ENCODE results near the gene SLC46A2.

GRCh38 chr9:112884101-112884500 lies 6.6 kb downstream of the SLC46A2 start:
- TF ChIP-seq, protein P1, sequence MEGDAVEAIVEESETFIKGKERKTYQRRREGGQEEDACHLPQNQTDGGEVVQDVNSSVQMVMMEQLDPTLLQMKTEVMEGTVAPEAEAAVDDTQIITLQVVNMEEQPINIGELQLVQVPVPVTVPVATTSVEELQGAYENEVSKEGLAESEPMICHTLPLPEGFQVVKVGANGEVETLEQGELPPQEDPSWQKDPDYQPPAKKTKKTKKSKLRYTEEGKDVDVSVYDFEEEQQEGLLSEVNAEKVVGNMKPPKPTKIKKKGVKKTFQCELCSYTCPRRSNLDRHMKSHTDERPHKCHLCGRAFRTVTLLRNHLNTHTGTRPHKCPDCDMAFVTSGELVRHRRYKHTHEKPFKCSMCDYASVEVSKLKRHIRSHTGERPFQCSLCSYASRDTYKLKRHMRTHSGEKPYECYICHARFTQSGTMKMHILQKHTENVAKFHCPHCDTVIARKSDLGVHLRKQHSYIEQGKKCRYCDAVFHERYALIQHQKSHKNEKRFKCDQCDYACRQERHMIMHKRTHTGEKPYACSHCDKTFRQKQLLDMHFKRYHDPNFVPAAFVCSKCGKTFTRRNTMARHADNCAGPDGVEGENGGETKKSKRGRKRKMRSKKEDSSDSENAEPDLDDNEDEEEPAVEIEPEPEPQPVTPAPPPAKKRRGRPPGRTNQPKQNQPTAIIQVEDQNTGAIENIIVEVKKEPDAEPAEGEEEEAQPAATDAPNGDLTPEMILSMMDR (IDR thresholded peaks at IDR 0.05), result no peak
- no peak for TF ChIP-seq POLR2A (IDR thresholded peaks at IDR 0.05)
